Rectal smooth muscle tissue (tissue), 1 donor: ENCODE measurements around the gene KLF16.

Experiments used
- H3K27ac ChIP-seq: one replicate; pipeline ENCODE4 v1.7.0; 2013; ENCODE audit warnings: low read depth, low read length, inconsistent platforms
- H3K27me3 ChIP-seq: one replicate; pipeline ENCODE4 v1.7.0; 2013; ENCODE audit warnings: low read length; ENCODE audit not compliant: control insufficient read depth, insufficient read depth
- H3K36me3 ChIP-seq: one replicate; pipeline ENCODE4 v1.7.0; 2013; ENCODE audit warnings: low read length; ENCODE audit not compliant: control insufficient read depth, insufficient read depth
- H3K4me1 ChIP-seq: one replicate; pipeline ENCODE4 v1.7.0; 2013; ENCODE audit warnings: low read length; ENCODE audit not compliant: control insufficient read depth, insufficient read depth
- H3K4me3 ChIP-seq: one replicate; pipeline ENCODE4 v1.7.0; 2013; ENCODE audit warnings: low read length
- H3K9ac ChIP-seq: one replicate; pipeline ENCODE4 v1.7.0; 2013; ENCODE audit warnings: low read length

Gene KLF16

DNA sequence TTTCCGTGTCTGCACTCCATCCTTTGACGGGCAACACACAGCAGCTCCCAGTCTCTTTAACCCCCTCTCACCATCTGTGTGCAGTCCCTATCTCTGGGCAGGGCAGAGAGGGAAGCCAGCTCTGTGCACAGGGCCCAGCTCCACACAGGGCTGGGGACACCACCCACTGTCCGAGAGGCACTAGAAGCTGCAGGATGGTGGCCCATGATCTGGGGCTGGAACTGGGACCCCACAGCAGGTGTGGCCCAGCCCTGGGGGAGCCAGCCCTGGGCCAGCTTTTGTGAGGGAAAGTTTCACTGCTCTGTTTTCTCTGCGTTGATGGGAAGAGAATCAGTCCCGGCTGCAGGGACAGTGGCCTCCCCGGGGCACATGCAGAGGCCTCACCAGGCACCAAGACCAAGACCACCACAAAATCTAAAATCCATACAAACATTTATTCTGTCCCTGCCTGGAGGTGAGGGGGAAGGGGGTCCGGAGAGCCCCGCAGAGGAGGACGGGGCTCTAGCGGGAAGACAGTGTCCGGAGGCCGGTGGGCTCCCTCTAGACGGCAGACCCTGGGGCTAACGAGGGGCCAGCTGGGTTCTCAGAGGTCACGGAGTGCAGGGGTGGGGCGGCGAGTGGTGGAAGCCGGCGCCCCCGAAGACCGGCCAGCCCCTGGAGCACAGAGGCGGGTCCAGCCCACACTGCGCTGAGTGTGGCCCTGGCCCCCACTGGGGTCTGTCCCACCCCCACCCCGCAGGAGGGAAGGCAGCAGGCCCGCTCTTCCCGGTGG lies 48.4 kb downstream of the KLF16 start:
- no peak overlapping the region for H3K9ac ChIP-seq
- no peak overlapping the region for H3K4me3 ChIP-seq
- H3K27ac ChIP-seq, result no peak overlapping the region
- H3K4me1 ChIP-seq, result peaks cover 7% of the 10 kb centered on the region
- H3K36me3 ChIP-seq, result peaks cover 12% of the 10 kb centered on the region
- H3K27me3 ChIP-seq, result no peaks in the 10 kb centered on the region

DNA sequence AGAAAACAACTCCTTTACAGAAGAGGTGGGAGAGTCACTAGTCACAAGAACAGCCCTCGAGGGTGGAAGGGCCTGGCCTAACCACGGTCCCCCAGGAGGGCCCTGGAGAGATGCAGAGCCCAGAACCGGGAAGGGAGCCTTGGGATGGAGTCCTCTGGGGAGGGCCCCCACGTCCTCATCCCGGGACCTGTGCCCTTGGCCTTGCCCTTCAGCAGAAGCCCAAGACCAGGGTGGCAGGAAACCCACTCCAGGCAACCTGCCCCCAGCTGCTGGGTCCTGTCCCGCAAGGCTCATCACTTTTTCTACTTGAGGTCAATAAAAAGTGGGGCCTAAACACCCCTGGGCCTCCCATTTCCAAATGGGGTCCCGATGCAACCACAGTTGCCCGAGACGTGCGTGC lies 49.0 kb downstream of the KLF16 start:
- no peak overlapping the region for H3K27ac ChIP-seq
- peaks cover 12% of the 10 kb centered on the region for H3K36me3 ChIP-seq
- H3K4me3 ChIP-seq, result no peak overlapping the region
- peaks cover 7% of the 10 kb centered on the region for H3K4me1 ChIP-seq
- no peak overlapping the region for H3K9ac ChIP-seq
- no peaks in the 10 kb centered on the region for H3K27me3 ChIP-seq

DNA sequence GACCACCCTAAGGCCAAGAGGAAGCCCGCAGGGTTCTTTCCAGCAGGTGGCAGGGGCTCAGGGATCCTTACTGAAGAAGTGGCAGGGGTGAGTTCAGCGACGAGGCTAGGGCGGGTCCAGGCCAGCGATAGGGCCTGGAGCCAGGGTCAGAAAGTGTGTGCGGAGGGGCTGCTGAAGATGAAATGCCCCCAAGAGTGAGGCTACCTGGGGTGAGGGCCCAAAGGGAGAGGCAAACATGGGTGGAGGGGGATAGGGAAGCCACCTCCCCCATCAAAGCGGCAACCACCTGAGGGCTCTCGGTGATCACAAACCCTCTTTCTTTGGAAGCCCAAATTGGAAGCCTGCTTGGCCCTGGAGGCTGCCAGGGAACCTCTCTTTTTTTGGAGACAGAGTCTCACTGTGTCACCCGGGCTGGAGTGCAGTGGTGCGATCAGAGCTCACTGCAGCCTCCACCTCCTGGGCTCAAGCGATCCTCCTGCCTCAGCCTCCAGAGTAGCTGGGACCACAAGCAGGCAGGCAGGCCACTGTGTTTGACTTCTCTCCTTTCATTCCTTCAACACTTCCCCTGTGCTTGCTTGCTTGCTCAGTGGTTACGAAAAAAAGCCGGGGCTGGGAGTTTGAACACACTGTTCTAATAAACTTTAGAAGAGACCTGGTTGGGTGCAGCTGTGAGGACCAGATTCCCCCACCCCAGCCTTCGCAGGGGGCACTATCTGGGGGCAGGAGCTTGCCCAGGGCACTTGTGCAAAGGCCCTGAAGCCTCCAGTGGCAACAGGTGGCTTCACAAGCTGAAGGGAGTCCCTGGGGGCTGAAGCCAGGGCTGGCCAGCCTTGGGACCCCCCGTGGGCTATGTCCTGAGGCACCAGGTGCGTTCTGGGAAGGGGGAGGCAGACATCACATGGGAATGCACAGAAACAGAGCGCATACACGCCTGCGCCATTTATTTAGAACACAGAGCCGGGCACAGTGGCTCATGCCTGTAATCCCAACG lies 49.9 kb downstream of the KLF16 start:
- Histone ChIP-seq H3K4me3 (peak overlapping the region; percentile 63), H3K9ac (no peak overlapping the region)

DNA sequence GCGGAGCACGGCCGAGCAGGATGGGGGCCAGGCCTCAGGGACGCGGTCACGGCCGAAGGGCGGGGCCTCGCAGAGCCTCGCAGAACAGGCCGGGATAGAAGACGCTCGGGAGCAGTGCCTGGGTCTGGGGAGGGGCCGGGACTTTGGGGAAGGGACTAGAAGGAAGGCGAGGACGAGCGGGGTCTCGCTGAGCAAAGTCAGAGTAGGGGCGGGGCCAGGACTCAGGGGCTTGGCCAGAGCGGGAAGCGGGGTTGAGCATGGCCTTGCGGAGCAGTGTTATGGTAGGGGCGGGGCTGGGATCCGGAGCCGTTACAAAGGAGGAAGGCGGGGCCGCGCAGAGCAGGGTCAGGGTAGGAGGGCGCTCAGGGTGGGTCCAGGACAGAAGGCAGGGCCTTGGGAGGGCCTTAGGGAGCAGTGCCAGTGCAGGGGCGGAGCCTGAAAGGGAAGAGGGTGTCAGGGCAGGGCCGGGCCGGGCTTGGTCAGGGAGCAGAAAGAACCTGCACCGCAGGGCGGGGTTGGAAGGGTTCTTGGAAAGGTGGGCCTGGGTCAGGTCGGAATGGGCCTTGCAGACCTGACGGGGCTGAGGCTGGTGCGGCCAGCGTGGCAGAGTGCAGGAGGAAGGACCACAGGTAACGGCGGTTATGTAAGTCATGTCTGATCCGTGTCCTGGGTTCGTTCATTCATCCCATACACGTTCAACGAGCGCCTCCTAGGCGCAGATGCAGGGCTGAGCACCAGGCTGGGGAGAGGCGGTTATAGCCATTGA lies 50.8 kb downstream of the KLF16 start:
- Histone ChIP-seq H3K27ac (peak overlapping the region; percentile 57), H3K4me1 (peaks cover 7% of the 10 kb centered on the region), H3K4me3 (peak overlapping the region; percentile 63), H3K36me3 (peaks cover 6% of the 10 kb centered on the region), H3K27me3 (no peaks in the 10 kb centered on the region), H3K9ac (peak overlapping the region; percentile 25)

More for the DNA sequence above, 49.9 kb downstream of the KLF16 start:
- peaks cover 12% of the 10 kb centered on the region for H3K36me3 ChIP-seq
- peaks cover 7% of the 10 kb centered on the region for H3K4me1 ChIP-seq
- no peaks in the 10 kb centered on the region for H3K27me3 ChIP-seq
- H3K27ac ChIP-seq, result no peak overlapping the region

DNA sequence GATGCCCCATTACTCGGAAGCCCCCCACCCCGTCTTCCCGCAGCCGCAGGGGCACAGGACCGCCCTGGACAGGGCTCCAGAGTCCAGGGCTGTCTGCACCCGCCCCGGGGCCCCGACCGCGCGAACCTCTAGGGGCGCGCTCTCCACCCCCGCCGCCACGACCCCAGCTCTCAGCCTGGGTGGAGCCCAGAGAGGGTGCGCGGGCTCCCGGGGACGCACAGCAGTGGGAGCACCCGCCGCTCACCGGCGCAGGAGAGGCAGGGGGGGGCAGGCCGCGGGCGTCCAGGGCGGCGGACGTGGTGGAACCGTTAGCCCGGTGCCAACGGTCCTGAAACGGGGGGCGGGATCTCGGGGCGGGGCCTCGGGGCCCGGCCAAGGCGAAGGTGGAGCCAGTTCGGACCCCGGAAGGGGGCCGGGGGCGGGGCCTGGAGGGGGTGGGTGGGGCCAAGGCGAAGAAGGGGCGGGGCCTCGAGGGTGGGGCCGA lies 51.4 kb downstream of the KLF16 start, which contains the start of gene ATP8B3:
ATP8B3 (minus strand) TSS at position 335 of the 484 bp plus-strand sequence. CDS start 540 bp downstream, outside the sequence.
- H3K27me3 ChIP-seq, result no peaks in the 10 kb centered on the region
- peak within 1 kb of the TSS; percentile 25 for H3K9ac ChIP-seq
- H3K4me1 ChIP-seq, result peaks cover 7% of the 10 kb centered on the region
- peak within 1 kb of the TSS; percentile 57 for H3K27ac ChIP-seq
- peak within 1 kb of the TSS; percentile 63 for H3K4me3 ChIP-seq
- H3K36me3 ChIP-seq, result peaks cover 5% of the 10 kb centered on the region

DNA sequence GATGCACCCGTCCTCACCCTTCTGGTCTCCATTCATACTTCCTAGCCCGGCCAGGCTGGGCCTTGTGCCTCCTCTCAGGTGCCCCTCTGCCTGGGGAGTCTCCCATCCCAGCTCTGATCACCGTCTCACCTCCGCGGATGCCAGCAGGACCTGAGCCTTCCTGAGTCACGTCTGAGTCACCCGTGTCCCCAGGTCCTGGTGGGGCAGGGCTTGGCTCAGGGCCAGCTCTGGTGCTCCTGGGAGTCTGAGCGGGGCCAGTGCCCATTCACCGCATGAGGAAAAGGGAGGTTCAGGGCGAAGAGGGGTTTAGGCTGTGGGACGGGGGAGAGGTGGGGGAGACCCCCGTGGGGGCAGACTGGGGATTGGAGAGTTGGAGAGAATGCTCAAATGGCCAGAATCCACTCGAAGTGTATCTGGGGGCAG lies 51.9 kb downstream of the KLF16 start:
- Histone ChIP-seq H3K27ac (peak overlapping the region; percentile 45), H3K4me3 (peak overlapping the region; percentile 6), H3K27me3 (no peaks in the 10 kb centered on the region), H3K4me1 (peaks cover 7% of the 10 kb centered on the region), H3K9ac (no peak overlapping the region), H3K36me3 (peaks cover 5% of the 10 kb centered on the region)

DNA sequence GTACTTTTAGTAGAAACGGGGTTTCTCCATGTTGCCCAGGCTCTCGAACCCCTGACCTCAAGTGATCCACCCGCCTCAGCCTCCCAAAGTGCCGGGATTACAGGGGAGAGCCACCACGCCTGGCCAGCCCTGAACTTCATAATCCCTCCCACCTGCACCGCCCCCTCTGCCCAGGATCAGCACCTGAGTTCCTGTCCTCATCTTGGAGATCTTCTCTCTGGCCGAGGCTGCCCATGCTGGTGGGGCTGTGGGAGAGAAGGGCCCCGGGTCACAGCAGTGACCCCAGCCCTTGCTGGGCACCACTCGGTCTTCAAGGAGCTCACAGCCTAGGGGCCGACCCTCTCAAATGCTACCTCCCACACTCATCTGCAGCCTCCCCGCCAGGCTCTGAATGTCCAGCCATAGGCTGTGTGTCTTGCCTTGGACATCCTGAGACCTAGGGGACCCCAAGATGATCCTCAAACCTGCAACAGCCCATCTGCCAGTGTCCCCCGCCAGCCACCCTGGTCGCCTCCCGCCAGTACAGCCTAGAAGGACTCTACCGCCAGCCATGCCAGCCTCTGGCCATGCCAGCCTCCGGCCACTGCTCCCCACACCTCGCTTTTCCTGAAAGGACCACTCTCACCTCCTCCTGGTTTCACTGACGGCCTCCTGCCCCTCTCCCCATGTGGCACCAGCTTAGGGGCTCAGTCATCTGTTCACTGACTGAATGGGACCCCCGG lies 52.8 kb downstream of the KLF16 start:
- Histone ChIP-seq H3K4me3 (no peak overlapping the region), H3K36me3 (no peaks in the 10 kb centered on the region), H3K27me3 (no peaks in the 10 kb centered on the region), H3K27ac (no peak overlapping the region), H3K4me1 (peaks cover 7% of the 10 kb centered on the region), H3K9ac (no peak overlapping the region)

DNA sequence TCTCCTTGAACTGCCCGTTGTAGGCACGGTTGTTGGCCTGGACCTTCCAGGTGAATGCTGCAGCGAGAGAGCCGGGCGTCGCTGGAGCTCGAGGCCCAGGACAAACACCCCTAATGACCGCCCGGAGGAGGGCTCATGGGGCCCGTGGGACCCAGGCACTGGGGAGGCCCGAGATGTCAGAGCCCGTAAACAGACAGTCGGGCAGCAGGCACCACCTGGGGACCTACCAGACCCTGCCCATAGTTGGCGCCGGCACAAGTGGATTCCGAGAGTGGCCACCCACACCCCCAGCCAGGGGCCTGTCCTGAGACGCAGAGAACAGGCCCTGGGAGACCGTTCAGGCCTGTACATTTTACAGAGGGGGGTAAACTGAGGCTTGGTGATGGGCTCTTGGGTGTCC lies 53.7 kb downstream of the KLF16 start:
- Histone ChIP-seq H3K4me1 (peaks cover 7% of the 10 kb centered on the region), H3K9ac (no peak overlapping the region), H3K36me3 (no peaks in the 10 kb centered on the region), H3K27ac (no peak overlapping the region), H3K4me3 (no peak overlapping the region), H3K27me3 (no peaks in the 10 kb centered on the region)

DNA sequence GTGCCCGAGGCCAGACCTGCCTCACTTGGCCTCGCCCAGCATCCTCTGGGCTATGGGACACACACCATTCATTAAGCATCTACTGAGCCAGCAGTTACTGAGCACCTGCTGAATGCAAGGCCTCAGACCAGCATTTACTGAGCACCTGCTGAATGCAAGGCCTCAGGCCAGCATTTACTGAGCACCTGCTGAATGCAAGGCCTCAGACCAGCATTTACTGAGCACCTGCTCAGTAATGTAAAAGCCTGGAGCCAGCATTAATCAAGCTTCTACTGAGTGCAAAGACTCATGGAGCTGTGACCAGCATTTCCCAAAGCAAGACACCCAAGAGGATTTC lies 55.0 kb downstream of the KLF16 start:
- Histone ChIP-seq H3K9ac (no peak overlapping the region), H3K27me3 (no peaks in the 10 kb centered on the region), H3K27ac (no peak overlapping the region), H3K4me1 (peaks cover 7% of the 10 kb centered on the region), H3K4me3 (no peak overlapping the region), H3K36me3 (no peaks in the 10 kb centered on the region)

DNA sequence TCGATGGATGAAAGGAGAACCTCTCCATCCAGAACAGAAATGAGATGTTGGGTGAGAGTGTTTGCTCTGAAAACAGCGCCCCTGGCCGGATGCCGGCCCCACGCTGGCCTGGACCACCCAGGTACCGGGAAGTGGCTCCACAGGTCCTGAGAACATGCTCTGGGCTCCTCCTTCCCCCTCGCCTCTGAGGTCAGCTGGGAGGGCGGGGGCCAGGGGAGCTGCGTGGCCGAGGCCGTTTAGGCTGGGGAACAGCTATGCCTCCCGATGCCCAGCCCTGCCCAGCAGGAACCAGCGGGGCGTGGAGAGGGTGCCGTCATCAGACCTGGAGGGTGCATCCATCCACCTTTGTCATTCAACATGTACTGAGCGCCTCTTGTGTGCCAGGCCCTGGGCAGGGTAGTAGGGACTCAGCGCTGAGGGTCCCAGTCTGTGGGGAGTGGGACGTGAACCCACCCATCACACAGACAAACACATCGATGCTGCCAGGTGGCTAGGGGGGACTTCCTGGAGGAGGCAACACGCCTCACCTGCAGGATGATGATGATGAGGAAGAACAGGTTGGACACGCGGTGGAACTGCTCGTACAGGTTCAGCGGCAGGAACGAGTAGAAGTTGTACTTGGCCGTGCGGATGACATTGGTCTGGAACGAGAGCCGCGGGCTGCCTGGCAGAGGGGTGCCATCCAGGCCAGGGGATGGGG lies 55.5 kb downstream of the KLF16 start:
- Histone ChIP-seq H3K27ac (no peak overlapping the region), H3K4me1 (peaks cover 2% of the 10 kb centered on the region), H3K4me3 (no peak overlapping the region), H3K9ac (no peak overlapping the region), H3K27me3 (no peaks in the 10 kb centered on the region), H3K36me3 (no peaks in the 10 kb centered on the region)

DNA sequence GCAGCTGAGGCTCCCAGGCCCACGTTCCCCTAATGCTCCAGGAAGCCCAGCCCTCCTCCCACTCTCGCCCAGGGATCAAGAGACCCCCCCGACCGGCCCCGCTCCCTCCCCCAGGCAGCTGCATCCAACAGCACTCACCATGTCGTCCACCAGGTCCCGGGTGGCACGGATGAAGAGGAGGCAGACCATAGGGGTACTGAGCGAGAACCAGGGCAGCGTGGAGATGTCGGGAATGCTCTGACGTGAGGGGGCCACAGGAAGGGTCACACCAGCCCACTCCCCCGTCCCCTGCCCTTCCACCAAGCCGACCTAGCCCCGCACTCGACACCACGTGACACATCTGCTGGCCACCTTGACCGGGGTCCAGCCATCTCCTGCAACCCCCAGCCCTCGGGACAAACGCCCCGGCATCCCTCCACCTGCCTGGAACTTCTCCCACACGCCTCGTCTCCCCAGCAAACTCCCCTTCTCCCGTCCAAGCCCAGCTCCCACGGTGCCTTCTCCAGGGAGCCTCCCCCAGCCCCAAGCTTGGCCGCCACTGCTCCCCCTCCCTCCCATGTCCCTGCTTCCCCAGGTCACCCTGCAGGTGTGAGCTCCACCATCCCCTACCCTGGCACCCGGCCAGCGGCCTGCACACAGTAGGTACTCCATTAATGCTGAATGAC lies 56.2 kb downstream of the KLF16 start:
- Histone ChIP-seq H3K27me3 (no peaks in the 10 kb centered on the region), H3K4me1 (no peaks in the 10 kb centered on the region), H3K4me3 (no peak overlapping the region), H3K36me3 (no peaks in the 10 kb centered on the region), H3K9ac (no peak overlapping the region), H3K27ac (no peak overlapping the region)
